Testis (tissue), 3 donors: ENCODE results near the gene LDHD. TPM values are rescaled to one million over a fixed set of nuclear protein-coding genes. Genes with fewer than 3 reads are reported as not detected.

ENCODE experiments used
- DNase-seq: peaks from one replicate; pipeline ENCODE4 v3.0.0-alpha.2; 2019
- H3K27ac ChIP-seq, 2 donors: fragments of 200-600 bp; sonication (generic); one replicate each; pipeline ENCODE4 v1.5.1; 2019
- H3K27me3 ChIP-seq: fragments of 200-600 bp; sonication (generic); one replicate; pipeline ENCODE4 v1.5.1; 2019
- H3K36me3 ChIP-seq: fragments of 200-600 bp; sonication (generic); one replicate; pipeline ENCODE4 v1.5.1; 2017; ENCODE audit warnings: low read depth; ENCODE audit errors: missing control alignments
- H3K4me1 ChIP-seq: fragments of 200-600 bp; sonication (generic); one replicate; pipeline ENCODE4 v1.5.1; 2019
- H3K4me3 ChIP-seq, 2 donors: fragments of 200-600 bp; sonication (generic); one replicate each; pipeline ENCODE4 v1.5.1; 2017 to 2019
- H3K9me3 ChIP-seq: fragments of 200-600 bp; sonication (generic); one replicate; pipeline ENCODE4 v1.5.1; 2017
- POLR2A ChIP-seq: fragments of 450-650 bp; IDR thresholded peaks from one replicate; pipeline ENCODE4 v1.6.1; 2017; ENCODE audit warnings: antibody characterized with exemption, mild to moderate bottlenecking, moderate library complexity
- WGBS, 2 donors: methylation state at CpG; one replicate each; pipeline ENCODE4 v1.1.5; 2018; 5-methylcytosine and 5-hydroxymethylcytosine counted together
- intact Hi-C: fragments of 100-400 bp; cut with DNase I; formaldehyde crosslinking; loops from one replicate; pipeline ENCODE4 v1.15.1; 2023; ENCODE audit warnings: low total_unique reads
- polyA plus RNA-seq: library from polyadenylated mRNA; stranded (reverse); fragments of 350-450 nt; fragmentation: Illumina TruSeq; extraction: RNeasy Lipid Tissue Mini Kit (QIAGEN cat#74804); gene quantifications from one replicate; pipeline ENCODE4 v1.2.3, GENCODE V29; 2014; ENCODE audit warnings: low read depth, low replicate concordance; ENCODE audit not compliant: insufficient read depth
- total RNA-seq, 2 donors: library from RNA; depleted of rRNA; stranded (reverse); fragments of >200 nt; gene quantifications; one replicate each; pipeline ENCODE4 v1.2.3, GENCODE V29; 2016
- TF ChIP-seq, protein P1 (sequence below), 3 experiments: fragments of 450-650 bp in 2 of 3; fragments of 200-600 bp in 1 of 3; sonication (generic) in 1 of 3; IDR thresholded peaks; one replicate each; pipeline ENCODE4 v1.5.1; 2016 to 2019; ENCODE audit warnings: antibody characterized with exemption in 3 of 3, mild to moderate bottlenecking in 2 of 3, moderate library complexity in 1 of 3

Gene LDHD
- total and polyA plus RNA-seq, 3 donors from 2014 or later, result 4.2 to 14.4 (median 5.0) TPM

GRCh38 chr16:75062976-75063346 is 53.6 kb downstream of the LDHD start:
- H3K4me1 ChIP-seq, result peaks cover 35% of the 10 kb centered on the region
- peak overlapping the region; percentile 14 to 56 for H3K27ac ChIP-seq

DNA sequence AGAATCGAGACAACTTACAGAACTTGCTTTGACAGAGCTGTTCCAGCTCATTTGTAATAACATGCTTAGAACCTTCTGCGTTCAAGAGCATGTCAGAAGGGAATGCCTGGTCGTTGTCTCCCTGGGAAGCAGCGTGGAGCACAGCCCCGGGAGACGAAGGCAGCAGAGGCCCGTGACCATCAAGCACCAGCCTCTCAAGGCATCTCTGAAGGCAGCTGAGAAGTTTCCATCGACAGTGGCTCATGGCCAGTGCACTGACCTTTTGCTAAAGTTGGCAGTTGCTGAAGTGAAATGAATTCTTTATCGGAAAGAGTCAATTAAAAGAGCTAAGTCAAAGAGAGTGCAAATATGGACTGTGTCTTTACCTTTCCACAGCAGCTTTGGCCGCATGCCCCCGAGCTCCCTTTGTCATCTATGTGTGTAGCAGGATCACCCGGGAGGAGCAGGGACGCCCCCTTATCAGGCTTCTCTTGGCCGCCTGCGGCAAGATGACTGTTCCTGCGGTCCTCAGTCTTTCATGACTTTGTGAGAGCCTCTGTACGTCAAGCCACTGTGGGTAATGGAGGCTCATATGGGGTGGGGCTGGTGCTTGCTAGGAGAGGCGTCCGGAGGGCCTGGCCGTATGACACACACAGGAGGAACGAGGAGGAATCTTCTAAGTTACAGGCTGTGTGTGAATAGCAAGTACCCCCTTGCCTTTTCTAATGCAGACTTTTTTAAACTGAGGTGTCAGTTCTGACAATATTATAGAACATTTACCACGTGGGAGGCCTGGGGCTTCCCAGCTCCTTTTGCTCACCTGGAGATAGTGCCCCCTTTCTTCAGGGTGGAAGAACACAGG is 54.2 kb downstream of the LDHD start:
- peaks cover 35% of the 10 kb centered on the region for H3K4me1 ChIP-seq
- H3K27me3 ChIP-seq, result no peaks in the 10 kb centered on the region
- no peaks in the 10 kb centered on the region for H3K36me3 ChIP-seq
- intact Hi-C loops, result no loop called here
- DNase-seq, result peak; percentile 54
- no peaks in the 10 kb centered on the region for H3K9me3 ChIP-seq
- peak overlapping the region; percentile 14 to 56 for H3K27ac ChIP-seq
- TF ChIP-seq POLR2A, result no peak
- TF ChIP-seq, protein P1, sequence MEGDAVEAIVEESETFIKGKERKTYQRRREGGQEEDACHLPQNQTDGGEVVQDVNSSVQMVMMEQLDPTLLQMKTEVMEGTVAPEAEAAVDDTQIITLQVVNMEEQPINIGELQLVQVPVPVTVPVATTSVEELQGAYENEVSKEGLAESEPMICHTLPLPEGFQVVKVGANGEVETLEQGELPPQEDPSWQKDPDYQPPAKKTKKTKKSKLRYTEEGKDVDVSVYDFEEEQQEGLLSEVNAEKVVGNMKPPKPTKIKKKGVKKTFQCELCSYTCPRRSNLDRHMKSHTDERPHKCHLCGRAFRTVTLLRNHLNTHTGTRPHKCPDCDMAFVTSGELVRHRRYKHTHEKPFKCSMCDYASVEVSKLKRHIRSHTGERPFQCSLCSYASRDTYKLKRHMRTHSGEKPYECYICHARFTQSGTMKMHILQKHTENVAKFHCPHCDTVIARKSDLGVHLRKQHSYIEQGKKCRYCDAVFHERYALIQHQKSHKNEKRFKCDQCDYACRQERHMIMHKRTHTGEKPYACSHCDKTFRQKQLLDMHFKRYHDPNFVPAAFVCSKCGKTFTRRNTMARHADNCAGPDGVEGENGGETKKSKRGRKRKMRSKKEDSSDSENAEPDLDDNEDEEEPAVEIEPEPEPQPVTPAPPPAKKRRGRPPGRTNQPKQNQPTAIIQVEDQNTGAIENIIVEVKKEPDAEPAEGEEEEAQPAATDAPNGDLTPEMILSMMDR (IDR thresholded peaks at IDR 0.05), result no peak
- no peak overlapping the region for H3K4me3 ChIP-seq
- WGBS, 2 donors, result 61 to 66% methylated on average over 22 of the region's 22 CpGs

More at GRCh38 chr16:75062976-75063346, 53.6 kb downstream of the LDHD start:
- no peak for DNase-seq
- no peaks in the 10 kb centered on the region for H3K36me3 ChIP-seq
- no peak overlapping the region for H3K4me3 ChIP-seq
- WGBS, 2 donors, result 70 to 86% methylated on average over 9 of the region's 9 CpGs
- TF ChIP-seq, protein P1 (IDR thresholded peaks at IDR 0.05), result no peak
- no peak for TF ChIP-seq POLR2A
- intact Hi-C loops, result no loop called here
- H3K9me3 ChIP-seq, result no peaks in the 10 kb centered on the region
- H3K27me3 ChIP-seq, result no peaks in the 10 kb centered on the region

Other genes with a start within 250 kb of the LDHD start
- 10 to 100 TPM; 55.0 to 73.8 TPM for gene WDR59, start 131.7 kb downstream of the LDHD start, total RNA-seq
- gene WDR59, start 131.7 kb downstream of the LDHD start, polyA plus RNA-seq, result 47.6 TPM
- gene ZNRF1, start 117.8 kb downstream of the LDHD start, total RNA-seq, result 10 to 100 TPM; 90.4 to 93.0 TPM
- gene ZNRF1, start 117.8 kb downstream of the LDHD start, polyA plus RNA-seq, result 51.8 TPM
- gene ZFP1, start 31.7 kb upstream of the LDHD start, total RNA-seq, result 10 to 100 TPM; 12.3 to 14.6 TPM
- 14.0 TPM for gene ZFP1, start 31.7 kb upstream of the LDHD start, polyA plus RNA-seq
- gene CTRB2, start 90.4 kb upstream of the LDHD start, total RNA-seq, result 1 to 10 TPM in 1 of 2 donors, under 1 TPM in 1; 0.63 to 1.1 TPM
- 0.69 TPM for gene CTRB2, start 90.4 kb upstream of the LDHD start, polyA plus RNA-seq
- 1 to 10 TPM in 1 of 2 donors, not detected in 1; 1.2 TPM for gene CTRB1, start 102.2 kb upstream of the LDHD start, total RNA-seq
- gene CTRB1, start 102.2 kb upstream of the LDHD start, polyA plus RNA-seq, result not detected
- 100 to 1,000 TPM; 139 to 201 TPM for gene BCAR1, start 134.8 kb upstream of the LDHD start, total RNA-seq
- gene BCAR1, start 134.8 kb upstream of the LDHD start, polyA plus RNA-seq, result 83.8 TPM